ENCODE results near the gene PTPRG.

PTPRG gene

GRCh38 chr3:61875976-61876671 is 314.8 kb downstream of the PTPRG start:
- H3K27ac ChIP-seq: no peak overlapping the region
- TF ChIP-seq CTCF (conservative IDR thresholded peaks at IDR 0.05): no peak

GRCh38 chr3:61876797-61877196 is 315.4 kb downstream of the PTPRG start:
- no peak overlapping the region for H3K27ac ChIP-seq
- no peak for TF ChIP-seq CTCF (conservative IDR thresholded peaks at IDR 0.05)

GRCh38 chr3:61877359-61878138 is 316.2 kb downstream of the PTPRG start:
- no peak overlapping the region for H3K27ac ChIP-seq
- TF ChIP-seq CTCF (conservative IDR thresholded peaks at IDR 0.05): peak; percentile 40; the same call in 1 of the 2 replicates

GRCh38 chr3:61882253-61882652 is 320.9 kb downstream of the PTPRG start:
- TF ChIP-seq CTCF (conservative IDR thresholded peaks at IDR 0.05): no peak
- H3K27ac ChIP-seq: no peak overlapping the region

GRCh38 chr3:61884794-61885193 is 323.4 kb downstream of the PTPRG start:
- peak overlapping the region; percentile 14; the same call in 1 of the 2 replicates for H3K27ac ChIP-seq
- no peak for TF ChIP-seq CTCF (conservative IDR thresholded peaks at IDR 0.05)

GRCh38 chr3:61885414-61885813 is 324.0 kb downstream of the PTPRG start:
- peak overlapping the region; percentile 14; the same call in 1 of the 2 replicates for H3K27ac ChIP-seq
- TF ChIP-seq CTCF (conservative IDR thresholded peaks at IDR 0.05): no peak

GRCh38 chr3:61887206-61887605 is 325.8 kb downstream of the PTPRG start:
- TF ChIP-seq CTCF (conservative IDR thresholded peaks at IDR 0.05): no peak

More at GRCh38 chr3:61887206-61887605, 325.8 kb downstream of the PTPRG start:
- no peak overlapping the region for H3K27ac ChIP-seq

All from VCaP (cell line).